Coronary artery (tissue), 2 donors: ENCODE data around the gene HASPIN.
A peak's percentile ranks its signal among the peaks of the same experiment; 100 is the strongest.

ENCODE experiments used
- DNase-seq: peaks from one replicate; pipeline ENCODE4 v3.0.0-alpha.2; 2017; ENCODE audit warnings: low spot score
- H3K27ac ChIP-seq, 2 donors: fragments of 200-600 bp; sonication (generic); one replicate each; pipeline ENCODE4 v1.5.1; 2016 to 2019
- H3K4me3 ChIP-seq: fragments of 200-600 bp; sonication (generic); 2 replicates; pipeline ENCODE4 v1.5.1; 2016; ENCODE audit warnings: mild to moderate bottlenecking, moderate library complexity
- CTCF ChIP-seq: fragments of 200-600 bp; sonication (generic); IDR thresholded peaks from one replicate; pipeline ENCODE4 v1.5.1; 2019; ENCODE audit warnings: antibody characterized with exemption

The HASPIN gene

GRCh38 chr17:3738562-3739295, 15.0 kb downstream of the HASPIN start:
- TF ChIP-seq CTCF, result no peak
- DNase-seq, result no peak
- peak overlapping the region; percentile 55 for H3K4me3 ChIP-seq
- no peak overlapping the region for H3K27ac ChIP-seq

GRCh38 chr17:3739422-3740124, 15.9 kb downstream of the HASPIN start:
- Histone ChIP-seq H3K4me3 (no peak overlapping the region), H3K27ac (no peak overlapping the region)
- DNase-seq, result no peak
- TF ChIP-seq CTCF, result no peak

DNA sequence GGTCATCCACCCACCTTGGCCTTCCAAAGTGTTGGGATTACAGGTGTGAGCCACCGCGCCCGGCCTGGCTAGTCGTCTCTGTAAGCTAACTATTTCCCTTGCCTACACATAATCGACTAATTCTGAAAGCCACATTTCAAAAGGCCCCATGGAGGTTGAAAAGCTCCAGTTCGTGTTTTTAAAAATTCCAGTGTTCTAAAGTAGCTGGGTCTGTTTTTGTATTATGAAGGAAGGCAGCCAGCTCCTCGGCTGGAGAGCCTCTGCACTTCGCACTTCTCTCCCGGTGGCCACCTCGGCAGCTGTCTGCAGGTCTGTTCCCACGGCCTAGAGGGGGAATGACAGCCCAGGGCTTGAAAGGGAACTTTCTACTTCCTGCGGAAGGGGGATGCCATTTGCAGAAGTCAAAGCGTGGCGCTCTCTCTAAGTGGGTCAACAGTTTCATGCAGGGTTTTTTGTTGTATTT, 16.9 kb downstream of the HASPIN start:
- no peak overlapping the region for H3K4me3 ChIP-seq
- H3K27ac ChIP-seq, result no peak overlapping the region
- TF ChIP-seq CTCF, result no peak
- DNase-seq, result no peak

DNA sequence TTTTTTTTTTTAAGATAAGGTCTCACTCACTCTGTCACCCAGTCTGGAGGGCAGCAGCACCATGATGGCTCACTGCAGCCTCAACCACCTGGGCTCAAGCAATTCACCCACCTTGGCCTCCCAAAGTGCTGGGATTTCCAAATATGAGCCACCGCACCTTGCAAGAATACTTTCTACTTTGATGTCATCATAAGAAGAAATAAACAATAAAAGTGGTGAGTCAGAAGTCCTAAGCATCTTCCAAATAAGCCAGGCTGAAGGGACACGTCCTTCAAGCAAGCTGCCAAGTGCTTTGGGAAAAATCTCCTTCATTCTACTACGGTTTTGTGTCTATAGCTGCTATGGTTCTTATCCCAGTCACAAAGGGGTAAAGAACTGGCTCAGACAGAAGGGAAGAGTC, 20.3 kb downstream of the HASPIN start:
- no peak overlapping the region for H3K4me3 ChIP-seq
- no peak for TF ChIP-seq CTCF
- DNase-seq, result no peak
- H3K27ac ChIP-seq, result no peak overlapping the region

GRCh38 chr17:3745071-3745470, 21.4 kb downstream of the HASPIN start:
- TF ChIP-seq CTCF, result no peak
- no peak overlapping the region for H3K4me3 ChIP-seq
- DNase-seq, result no peak

GRCh38 chr17:3747805-3748204, 24.1 kb downstream of the HASPIN start:
- no peak for DNase-seq
- H3K4me3 ChIP-seq, result no peak overlapping the region
- H3K27ac ChIP-seq, result no peak overlapping the region
- no peak for TF ChIP-seq CTCF

More at GRCh38 chr17:3745071-3745470, 21.4 kb downstream of the HASPIN start:
- no peak overlapping the region for H3K27ac ChIP-seq

- Histone ChIP-seq H3K4me3 (no peak overlapping the region), H3K27ac (no peak overlapping the region)
- no peak for TF ChIP-seq CTCF
- no peak for DNase-seq
Observed at GRCh38 chr17:3748576-3748975, 24.9 kb downstream of the HASPIN start.
